HG03469 (cell line): Measurements from ENCODE around the gene NCEH1.
"Not testable (repeated sequence)": the region's sequence is repeated elsewhere in the genome, so short reads cannot be mapped to it uniquely, and the experiment has no call there.

Source experiments
- ATAC-seq: cut with Tn5 transposase; IDR thresholded peaks from one replicate; pipeline ENCODE4 v1.9.1; 2021; ENCODE audit warnings: mild to moderate bottlenecking, moderate library complexity, moderate number of reproducible peaks; ENCODE audit not compliant: unreplicated experiment

The NCEH1 gene, protein sequence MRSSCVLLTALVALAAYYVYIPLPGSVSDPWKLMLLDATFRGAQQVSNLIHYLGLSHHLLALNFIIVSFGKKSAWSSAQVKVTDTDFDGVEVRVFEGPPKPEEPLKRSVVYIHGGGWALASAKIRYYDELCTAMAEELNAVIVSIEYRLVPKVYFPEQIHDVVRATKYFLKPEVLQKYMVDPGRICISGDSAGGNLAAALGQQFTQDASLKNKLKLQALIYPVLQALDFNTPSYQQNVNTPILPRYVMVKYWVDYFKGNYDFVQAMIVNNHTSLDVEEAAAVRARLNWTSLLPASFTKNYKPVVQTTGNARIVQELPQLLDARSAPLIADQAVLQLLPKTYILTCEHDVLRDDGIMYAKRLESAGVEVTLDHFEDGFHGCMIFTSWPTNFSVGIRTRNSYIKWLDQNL

DNA sequence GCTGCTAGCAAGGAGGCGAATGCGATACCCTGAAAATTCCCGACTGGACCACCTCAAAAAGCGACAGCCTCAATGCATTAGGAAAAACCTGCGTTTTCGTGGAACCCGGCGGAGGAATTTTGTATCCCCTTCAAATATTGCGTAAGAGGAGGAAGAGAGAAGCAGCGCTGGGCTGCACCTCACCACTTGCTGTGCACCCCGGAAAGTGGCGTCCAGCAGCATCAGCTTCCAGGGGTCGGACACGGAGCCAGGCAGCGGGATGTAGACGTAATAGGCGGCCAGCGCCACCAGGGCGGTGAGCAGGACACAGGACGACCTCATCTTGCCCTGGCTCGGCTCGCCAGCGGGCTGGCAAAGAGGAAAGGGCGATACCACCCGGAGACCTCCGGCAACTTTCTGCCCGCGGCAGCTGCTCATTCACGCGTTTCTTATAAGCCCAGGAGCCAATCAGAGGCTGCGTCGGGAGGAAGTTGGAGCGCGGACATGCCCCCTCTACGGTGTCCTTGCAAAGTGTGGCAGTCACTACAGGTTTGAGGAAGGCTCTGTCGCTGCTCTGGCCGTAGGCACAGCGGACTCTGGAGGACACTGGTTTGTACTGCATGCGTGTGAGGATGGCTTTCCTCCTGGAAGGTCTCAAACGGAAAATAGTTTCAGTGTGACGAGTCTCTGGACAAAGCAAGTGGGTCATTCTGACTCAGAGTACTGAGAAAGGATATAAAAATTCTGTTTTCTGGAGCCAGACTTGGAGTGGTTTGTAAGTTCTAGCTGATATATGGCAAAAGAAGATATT, at the start of gene NCEH1:
TSS of gene NCEH1 (minus strand) at position 404 of the 790 bp plus-strand sequence. CDS start at position 321, 83 bp downstream.
- peak; percentile 100 for ATAC-seq

DNA sequence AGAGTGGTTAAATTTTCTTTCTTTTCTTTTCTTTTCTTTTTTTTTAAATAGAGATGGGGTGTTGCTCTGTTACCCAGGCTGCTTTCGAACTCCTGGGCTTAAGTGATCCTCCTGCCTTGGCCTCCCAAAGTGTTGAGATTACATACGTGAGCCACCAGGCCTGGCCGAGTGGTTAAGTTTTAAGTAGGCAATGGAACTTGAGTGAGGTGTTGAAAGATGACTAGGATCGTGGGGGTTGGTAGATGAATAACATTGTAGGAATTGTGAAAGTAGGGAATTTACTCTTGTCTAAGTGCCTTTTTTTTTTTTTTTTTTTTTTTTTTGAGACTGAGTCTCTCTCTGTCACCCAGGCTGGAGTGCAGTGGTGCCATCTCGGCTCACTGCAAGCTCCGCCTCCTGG, 49.5 kb upstream of the NCEH1 start:
- ATAC-seq = not testable (repeated sequence)

DNA sequence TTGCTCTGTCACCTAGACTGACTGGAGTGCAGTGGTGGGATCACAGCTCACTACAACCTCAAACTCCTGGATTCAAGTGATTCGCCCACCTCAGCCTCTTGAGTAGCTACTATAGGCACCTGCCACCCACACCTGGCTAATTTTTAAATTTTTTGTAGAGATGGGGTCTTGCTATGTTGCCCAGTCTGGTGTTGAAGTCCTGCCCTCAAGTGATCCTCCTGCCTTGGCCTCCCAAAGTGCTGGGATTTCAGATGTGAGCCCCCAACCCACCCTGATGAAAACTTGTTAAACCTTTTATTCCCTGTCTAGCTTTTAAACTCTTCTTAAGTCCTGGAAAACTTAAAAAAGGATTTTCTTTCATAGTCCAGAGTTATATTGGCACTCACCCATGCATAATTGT, 42.3 kb upstream of the NCEH1 start:
- ATAC-seq = no peak

DNA sequence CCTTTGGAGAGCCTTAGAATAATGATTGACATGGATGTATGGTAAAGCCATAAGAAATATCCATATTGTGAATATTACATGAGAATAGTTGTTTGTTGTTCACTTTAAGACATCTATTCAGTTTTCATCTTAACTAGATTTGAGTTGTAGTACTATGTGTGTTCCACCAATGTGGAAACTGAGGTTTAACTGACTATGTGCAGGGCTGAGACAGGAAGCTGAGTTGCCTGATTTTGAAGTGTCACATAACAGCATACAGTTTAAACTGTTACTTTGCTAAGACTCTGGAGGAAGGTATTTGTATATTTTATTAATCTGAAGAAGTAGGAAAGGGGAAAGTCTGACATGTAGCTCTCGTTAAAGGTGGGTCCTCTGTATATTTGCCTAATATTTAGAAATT, 41.8 kb upstream of the NCEH1 start:
- ATAC-seq = no peak

DNA sequence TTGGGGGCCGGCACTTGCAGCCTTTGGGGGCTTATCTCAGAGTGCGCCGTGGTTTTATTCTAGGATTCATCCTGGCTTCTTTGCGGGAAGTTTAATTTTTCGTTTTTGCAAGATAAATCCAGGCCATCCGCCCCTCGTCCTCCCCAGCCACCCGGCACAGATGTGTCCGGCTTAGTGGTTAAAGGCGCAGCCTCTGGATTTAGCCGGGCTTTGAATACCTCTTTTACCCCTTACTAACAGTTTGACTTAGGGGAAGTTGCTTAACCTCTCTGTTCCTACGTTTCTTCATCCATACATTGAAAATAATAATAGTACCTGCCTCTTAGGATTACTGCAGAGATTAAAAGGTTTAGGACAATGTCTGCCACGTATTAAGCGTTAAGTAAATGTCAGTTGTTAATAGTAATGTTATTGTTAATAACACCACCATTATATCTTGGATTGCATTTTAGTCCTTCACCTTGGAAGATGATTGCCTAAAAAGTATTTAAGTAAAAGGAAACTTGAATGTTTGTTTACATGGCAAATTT, 40.4 kb upstream of the NCEH1 start:
- no peak for ATAC-seq

DNA sequence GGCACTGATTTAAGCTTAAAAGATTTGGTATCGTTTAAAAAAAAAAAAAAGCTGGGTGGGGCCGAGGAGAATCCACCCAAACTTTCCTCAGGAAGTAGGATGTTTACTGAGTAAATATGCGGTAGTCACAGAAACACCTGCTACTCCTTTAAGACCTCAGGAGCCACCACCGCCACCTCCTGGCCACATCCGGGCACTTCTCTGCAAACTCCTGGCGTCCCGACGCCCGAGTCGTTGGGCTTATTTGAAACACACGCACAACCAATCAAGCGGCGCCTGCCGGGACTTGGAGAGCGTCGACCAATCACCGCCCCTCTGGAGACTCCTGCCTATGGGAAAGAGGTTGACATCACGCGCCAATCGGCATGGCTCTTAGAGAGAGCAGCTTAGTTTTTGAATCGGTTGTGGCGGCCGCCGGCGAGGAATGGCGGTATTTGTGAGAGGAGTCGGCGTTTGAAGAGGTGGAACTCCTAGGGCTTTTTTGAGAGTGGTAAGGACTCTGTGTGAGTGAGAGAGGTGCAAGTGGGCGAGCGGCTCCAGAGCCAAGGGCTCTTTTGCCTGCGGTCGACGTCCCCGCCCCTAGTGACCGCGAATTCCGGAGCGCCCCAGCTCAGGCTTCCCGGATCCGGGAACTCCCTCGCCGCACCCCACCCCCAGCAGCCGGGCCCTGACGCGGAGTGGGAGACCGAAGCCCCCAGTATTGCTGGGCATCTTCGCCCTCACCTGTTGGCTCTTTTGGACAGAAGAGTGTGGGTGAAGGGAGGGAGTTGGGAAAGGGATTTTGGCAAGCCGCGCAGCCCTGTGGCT, 39.7 kb upstream of the NCEH1 start, which contains the start of gene ECT2:
TSS of gene ECT2 (plus strand) at position 359 of the 807 bp plus-strand sequence. CDS start 3,805 bp downstream, outside the sequence.
- ATAC-seq = peak; percentile 98

DNA sequence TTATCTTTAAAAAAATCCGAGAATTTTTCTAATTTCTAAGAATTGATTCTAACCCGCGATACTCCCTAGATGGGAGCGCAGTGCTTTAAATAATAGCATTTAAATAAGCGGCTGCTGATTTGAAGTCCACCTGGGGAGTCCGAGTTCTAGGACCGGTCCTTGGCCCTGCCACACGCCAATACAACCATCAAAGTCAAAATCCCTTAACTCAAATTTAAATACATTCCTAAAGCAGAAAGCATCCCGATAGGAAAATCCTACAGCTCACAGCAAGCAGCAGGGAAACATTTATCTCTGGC, 39.2 kb upstream of the NCEH1 start:
- no peak for ATAC-seq

DNA sequence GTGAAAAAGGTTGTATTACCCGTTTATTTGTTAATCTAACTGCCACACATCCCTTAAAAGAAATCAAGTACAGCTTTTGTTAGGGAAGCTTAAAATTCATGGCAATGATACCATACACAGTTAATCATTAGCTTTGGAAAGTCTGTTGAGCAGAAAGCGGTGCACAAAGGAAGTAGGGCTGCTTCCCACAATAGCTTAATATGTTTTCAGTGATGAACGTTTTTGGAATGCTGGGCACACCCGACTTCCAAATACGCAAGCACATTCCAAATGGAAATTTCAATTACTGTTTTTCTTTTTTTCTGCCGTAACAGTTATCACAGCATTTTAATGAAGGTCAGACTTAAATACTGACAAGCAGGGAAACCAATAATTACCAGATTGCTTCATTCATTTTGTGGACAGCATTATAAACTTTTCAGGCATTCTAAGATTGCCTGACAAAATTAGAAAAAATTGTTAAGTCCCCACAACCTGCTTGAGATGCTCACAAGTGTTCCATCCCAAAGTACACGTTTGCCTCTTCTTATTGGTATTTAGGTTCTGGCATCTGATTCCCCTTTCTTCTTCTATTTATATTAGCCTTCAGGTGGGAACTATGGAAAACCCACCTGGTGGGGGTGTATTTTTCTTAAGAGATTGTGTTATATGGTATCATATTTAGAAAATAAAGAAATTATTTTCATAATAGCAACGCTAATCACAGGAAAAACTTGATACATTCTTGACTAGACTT, 38.5 kb upstream of the NCEH1 start:
- no peak for ATAC-seq

DNA sequence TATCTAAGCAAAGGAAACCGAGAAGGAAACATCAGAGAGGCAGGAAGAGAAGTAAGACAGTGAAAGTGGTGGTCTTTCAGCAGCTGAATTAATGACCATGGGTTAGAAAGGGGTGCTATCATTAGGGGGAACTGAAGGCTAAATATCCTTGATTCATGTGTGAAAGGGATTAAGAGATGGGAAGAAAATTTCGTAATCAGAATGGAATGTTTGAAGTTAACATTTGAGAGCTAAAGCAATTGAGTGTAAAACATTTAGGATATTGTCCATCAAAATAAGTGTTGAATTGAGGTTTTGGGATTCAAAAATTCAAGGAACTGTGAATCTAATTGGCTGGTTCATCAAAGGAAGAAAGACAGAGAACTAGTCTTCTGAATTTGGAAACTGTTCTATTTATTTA, 35.6 kb upstream of the NCEH1 start:
- no peak for ATAC-seq

DNA sequence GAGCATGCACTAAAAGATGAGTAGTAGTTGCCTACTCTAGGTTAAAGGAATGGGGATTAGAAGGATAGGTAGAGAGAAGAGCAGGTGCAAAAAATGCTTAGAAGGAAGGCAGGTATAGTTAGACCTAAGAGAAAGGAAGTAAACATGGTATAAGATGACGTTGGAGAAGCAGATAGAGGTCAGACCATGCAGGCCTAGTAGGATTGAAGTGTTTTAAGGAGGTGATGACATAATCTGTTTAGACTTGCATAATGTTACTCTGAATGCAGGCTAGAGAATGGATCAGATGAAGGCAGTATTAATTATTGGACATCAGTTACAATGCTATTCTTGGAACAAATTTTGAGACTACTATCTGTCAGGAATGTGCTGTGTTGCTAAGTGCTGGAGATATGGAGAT, 28.6 kb upstream of the NCEH1 start:
- no peak for ATAC-seq

DNA sequence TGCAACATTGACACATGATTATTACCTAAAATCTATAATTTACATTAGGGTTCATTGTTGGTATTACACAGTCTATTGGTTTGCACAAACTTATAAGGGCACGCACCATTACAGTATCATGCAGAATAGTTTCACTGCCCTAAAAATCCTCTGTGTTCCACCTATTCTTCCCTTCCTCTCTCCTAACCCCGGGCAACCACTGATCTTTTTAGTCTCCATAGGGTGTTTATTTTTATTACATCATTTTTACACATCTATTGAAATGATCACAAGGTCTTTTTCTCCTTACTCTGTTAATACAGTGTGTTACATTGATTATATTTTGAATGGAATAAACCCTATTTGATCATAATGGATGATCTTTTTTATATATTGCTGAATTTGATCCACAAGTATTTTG, 24.1 kb upstream of the NCEH1 start:
- ATAC-seq = no peak

DNA sequence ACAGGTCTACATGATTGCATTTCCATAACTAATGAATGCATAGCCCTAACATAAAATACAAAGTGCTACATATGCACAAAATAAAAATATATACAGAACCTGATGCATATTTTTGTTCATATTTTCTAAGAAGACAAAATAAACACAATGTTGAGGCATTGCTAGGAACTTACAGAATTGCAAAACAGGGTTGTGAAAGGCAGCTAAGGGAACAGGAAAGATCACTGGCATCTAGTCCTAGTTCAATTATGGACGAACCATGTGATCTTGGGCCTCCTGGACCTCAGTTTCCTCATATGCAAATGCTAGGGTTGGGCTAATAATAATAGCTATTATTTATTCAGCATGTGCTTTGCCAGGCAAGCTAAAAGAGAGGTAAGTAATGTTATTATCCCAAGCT, 15.5 kb upstream of the NCEH1 start:
- ATAC-seq = no peak

DNA sequence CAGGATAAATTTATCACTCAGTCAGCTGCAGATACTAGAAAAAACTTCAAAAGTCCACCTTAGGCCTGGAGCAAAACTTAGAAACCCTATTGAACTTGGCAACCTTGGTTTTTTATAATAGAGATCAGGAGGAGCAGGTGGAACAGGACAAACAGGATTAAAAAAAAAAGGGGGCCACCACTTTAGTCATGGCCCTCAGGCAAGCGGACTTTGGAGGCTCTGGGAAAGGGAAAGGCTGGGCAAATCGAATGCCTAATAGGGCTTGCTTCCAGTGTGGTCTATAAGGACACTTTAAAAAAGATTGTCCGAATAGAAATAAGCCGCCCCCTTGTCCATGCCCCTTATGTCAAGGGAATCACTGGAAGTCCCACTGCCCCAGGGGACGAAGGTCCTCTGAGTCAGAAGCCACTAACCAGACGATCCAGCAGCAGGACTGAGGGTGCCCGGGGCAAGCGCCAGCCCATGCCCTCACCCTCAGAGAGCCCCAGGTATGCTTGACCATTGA, 11.7 kb upstream of the NCEH1 start:
- ATAC-seq = not testable (repeated sequence)

DNA sequence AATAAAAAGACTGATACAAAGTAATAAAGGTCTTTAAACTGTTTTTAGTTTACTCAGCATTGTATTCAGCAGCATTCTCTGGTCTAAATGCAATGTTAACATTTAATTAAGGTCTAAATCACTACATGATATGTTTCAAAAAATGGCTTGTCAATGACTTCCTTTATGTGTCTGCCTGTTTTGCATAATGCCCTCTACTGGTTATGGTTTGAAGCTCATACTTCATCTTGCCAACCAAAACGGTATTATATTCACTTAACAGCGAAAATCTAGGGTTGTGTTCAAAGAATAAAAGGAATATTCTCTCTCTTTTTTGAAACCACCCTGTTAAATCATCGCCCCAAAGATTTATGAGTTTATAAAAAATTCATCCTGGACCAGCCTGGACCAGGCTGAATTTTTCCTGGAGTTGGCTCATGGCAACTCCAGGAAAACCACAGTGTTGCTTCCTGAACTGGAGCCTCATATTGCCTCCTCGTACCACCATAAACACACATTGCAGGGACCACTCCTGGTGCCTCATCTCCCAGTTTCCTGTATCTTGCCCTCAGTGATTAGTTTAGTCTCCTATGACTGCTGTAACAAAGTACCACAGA, 6.7 kb upstream of the NCEH1 start:
- peak; percentile 46 for ATAC-seq

DNA sequence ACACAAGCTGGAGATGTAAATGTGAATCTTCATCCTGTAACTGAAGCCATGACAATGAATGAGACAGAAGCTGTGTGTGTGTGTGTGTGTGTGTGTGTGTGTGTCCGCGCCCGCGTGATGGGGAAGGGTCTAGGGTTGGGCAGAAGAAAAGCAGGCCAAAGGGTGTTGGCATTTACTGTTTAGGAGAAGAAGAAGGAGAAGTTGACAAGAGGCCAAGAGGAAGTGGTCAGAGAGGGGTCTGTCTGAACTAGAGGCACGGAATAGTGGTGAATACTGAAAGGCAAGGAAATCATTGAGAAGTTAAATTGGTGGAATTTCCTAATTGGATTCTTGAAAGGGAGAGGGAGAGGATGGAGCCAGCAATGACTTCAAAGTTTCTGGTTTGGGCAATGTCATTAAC, 5.6 kb upstream of the NCEH1 start:
- no peak for ATAC-seq

DNA sequence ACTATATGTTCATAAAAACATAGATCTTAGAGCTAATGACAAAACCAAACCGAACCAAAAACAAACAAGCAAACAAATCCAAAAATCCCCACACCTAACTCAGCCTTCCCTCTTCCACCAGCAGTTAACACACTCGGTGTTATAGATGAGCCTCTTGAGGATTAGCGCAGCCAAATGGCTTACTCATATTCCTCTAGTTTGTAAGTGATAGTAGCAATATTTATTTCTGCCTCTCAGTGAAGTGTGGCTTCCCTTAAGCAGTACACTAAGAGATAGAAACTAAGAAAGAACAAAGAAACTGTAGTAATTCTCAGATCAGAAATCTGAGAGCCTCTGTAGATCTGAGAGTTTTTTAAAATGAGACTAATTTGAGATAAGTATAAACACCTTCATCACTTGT, 2.4 kb upstream of the NCEH1 start:
- no peak for ATAC-seq

DNA sequence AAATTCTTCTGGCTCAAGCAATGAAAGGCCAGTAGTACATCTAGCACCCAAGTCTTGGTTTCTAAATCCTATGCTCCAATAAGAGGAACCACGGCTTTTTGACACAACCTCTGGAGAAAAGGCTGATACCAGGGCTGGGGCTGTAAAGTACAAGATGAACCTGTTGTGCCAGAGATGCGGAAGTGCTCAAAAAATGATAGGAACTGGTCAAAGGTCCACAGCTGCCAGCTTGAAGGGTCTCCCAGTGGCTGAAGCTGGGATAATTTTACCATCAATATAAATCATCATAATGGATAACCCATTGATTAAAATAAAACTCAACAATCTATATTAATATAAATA, 558 bp upstream of the NCEH1 start:
- no peak for ATAC-seq

DNA sequence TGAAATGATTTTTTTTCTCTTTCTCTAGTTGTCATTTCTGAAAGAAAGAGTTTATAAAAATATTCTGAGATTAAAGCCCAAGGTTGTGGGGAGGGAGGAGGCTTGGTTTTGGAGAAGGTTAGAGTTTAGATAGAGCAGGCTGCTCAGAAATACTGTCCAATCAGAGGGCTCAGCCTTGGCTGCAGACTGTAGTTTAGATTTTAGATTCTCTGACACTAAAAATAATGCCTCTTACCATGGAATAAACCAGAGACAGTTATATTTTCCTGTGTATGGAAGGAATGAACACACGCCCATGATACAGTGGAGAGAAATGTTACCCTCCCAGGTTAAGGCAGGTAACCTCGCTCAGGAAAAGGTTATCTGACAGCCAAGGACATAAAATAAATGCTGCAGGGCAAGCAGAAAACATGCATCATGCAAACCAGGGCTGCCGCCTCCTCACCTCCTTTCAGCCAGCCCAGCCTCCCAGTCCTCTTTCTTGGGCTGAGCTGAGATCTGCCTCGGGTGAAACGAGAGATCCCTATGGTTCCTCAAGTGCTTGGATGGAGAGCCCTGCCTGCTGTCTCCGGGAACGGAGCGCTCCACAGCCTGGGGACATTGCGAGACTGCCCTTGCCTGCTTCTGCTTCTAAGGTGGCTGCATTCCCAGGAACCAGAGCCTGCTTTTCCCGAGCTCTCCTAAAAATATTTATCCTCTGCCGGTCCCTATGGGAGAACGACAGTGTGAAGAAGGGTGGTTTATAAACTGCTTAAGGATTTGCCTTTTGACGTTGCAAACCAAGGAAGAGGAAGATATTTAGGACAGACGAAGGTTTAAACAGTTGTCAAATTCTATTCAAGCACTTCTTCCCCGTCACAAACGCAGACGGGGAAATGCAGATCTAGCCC, 848 bp downstream of the NCEH1 start:
- ATAC-seq = no peak
